ENCODE measurements around the gene SMTNL1.

Gene SMTNL1

GRCh38 chr11:57544566-57544965 is 7.2 kb downstream of the SMTNL1 start:
- DNase-seq (ENCODE audit: low spot score), result no peak

DNA sequence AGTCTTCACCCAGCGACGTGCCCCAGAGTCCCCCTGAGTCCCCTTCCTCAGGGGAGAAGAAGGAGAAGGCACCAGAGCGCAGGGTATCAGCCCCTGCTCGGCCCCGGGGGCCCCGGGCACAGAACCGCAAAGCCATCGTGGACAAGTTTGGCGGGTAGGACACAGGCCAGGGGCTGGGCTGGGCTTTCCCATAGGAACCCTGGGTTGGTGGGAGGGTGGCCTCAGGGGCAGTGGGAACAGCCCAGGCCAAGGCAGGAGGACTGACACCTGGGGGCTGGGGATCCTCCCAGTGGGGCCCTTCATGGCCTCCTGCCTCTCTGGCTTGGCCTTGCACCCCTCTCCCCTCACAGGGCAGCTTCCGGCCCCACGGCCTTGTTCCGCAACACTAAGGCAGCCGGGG is 8.5 kb downstream of the SMTNL1 start:
- no peak for DNase-seq (ENCODE audit: low spot score)

GRCh38 chr11:57546451-57546850 is 9.1 kb downstream of the SMTNL1 start:
- DNase-seq (ENCODE audit: low spot score), result no peak

DNA sequence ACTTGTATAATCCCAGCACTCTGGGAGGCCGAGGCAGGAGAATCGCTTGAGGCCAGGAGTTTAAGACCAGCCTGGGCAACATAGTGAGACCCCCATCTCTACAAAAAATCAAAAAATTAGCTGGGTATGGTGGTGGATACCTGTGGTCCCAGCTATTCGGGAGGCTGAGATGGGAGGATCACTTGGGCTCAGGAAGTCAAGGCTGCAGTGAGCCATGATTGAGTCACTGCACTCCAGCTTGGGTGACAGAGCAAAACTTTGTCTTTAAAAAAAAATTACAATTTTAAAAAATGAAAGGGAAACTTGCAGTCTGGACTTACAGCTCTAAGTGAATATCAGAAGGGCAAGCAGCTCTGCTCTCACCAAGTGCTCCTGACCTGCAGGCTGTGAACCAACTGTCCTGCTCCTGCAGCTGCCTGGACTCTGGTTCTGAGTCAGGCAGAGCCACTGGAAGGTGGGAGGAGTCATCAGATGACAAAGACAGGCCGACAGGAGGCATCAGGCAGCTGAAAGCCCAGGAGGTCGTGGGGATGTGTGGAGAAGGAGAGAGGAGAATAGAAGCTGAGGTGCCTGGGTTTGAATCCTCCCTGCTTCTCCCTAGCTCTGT is 9.6 kb downstream of the SMTNL1 start:
- DNase-seq (ENCODE audit: low spot score), result peak; percentile 37

- no peak for DNase-seq (ENCODE audit: low spot score)
Observed at GRCh38 chr11:57547854-57548377, 10.5 kb downstream of the SMTNL1 start.

- DNase-seq (ENCODE audit: low spot score), result no peak
Observed at GRCh38 chr11:57549983-57550382, 12.6 kb downstream of the SMTNL1 start.

- no peak for DNase-seq (ENCODE audit: low spot score)
Observed at GRCh38 chr11:57551941-57552340, 14.5 kb downstream of the SMTNL1 start.

DNA sequence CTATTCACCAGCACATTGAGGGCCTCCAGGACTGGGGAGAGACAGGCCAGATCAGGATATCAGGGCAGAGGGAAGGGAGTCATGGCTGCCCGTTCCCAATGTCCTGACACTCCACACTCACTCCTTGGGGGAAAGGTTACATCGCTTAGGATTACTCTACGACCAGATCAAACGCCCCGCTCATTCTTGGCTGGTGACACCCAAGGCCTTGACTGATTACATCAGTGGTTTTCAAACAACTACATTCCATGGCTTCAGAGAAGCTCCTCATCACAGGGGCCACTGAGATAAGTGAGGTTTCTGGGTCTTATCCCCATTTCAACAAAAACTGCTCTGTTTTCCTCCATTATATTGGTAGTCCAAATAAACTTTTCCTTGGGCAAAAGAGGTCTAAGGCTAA is 15.1 kb downstream of the SMTNL1 start:
- DNase-seq (ENCODE audit: low spot score), result no peak

- no peak for DNase-seq (ENCODE audit: low spot score)
Observed at GRCh38 chr11:57555393-57555792, 18.0 kb downstream of the SMTNL1 start.

DNA sequence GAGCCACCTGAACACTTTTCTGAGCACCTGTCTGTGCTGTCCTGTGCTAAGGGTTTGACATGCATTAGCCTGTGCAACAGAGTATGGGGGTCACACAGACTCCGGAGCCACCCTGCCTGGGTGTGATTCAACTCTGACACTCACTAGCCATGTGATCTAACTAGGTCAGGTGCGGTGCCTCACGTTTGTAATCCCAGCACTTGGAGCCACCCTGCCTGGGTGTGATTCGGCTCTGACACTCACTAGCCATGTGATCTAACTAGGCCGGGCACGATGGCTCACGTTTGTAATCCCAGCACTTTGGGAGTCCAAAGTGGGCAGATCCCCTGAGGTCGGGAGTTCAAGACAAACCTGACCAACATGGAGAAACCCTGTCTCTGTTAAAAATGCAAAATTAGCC is 18.6 kb downstream of the SMTNL1 start:
- no peak for DNase-seq (ENCODE audit: low spot score)

- DNase-seq (ENCODE audit: low spot score), result no peak
Observed at GRCh38 chr11:57560146-57560545, 22.8 kb downstream of the SMTNL1 start.

DNA sequence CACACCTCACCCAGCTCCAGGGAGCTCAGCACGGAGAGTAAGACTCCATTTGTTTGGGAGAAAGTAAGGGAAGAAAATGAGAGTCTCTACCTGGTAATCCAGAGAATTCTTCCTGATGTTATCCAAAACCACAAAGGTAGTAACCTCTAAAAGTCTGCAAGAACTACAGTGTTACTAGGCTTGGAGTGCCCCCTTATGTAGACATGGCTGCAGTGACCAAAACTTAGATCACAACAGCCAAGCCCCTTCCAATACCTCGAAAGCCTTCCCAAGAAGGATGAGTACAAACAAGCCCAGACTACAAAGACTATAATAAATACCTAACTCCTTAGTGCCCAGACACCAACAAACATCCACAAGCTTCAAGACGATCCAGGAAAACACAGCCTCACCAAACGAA is 25.2 kb downstream of the SMTNL1 start:
- no peak for DNase-seq (ENCODE audit: low spot score)

- DNase-seq (ENCODE audit: low spot score), result no peak
Observed at GRCh38 chr11:57566005-57566904, 28.9 kb downstream of the SMTNL1 start.

DNA sequence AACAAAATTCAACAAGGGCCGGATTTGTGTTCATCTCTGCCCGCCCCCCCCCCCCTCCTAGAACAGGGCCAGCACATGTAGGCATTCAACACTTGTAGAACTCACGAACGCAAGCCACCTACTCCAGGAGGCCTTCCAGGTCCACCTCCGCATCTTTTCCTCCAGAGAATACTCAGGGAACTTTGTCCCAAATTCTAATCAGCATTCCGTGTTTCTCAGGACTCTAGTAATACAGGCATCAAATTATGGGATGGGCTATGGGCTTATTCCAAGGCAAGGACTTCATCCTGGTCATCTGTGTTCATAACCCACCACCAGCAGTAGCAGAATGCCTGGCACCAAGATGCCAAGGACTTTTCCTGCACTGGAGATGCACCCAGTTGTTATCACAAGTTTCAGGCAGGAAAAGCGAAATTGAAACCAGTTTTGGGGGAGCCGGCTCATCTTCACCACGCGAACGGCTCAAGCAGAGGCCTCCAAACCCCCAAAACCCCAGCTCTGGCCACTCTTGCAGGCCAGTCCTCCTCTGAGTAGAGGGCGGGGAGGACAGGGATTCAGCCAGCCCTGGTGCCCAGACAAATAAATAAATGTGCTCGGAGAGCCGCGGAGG is 29.6 kb downstream of the SMTNL1 start:
- DNase-seq (ENCODE audit: low spot score), result no peak

GRCh38 chr11:57567515-57568329 is 30.3 kb downstream of the SMTNL1 start, which contains the start of gene UBE2L6:
UBE2L6 (minus strand) TSS chr11:57567672; CDS start chr11:57567611, 61 bp downstream.
- peak; percentile 46 for DNase-seq (ENCODE audit: low spot score)

DNA sequence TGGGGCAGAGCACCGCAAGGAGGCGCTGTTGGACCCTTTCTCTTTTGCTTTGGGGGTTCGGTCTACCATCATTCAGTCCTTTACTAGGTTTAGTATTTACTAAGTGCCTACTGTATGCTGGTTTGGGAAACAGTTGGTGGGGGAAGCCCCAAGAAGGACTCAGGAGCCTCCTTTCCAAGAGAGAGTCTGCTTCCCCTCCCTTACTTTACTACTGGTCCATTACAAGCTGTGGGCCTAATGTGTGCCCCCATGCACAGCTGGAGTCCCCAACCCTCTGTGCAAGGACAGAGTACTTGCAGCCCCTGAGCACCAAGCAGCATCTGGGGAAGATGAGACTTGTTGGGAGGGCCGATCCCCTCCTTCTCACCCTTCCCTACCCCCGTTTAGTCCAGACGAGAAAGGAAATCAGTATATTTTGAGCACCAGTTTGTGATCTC is 31.0 kb downstream of the SMTNL1 start:
- DNase-seq (ENCODE audit: low spot score), result peak; percentile 81

DNA sequence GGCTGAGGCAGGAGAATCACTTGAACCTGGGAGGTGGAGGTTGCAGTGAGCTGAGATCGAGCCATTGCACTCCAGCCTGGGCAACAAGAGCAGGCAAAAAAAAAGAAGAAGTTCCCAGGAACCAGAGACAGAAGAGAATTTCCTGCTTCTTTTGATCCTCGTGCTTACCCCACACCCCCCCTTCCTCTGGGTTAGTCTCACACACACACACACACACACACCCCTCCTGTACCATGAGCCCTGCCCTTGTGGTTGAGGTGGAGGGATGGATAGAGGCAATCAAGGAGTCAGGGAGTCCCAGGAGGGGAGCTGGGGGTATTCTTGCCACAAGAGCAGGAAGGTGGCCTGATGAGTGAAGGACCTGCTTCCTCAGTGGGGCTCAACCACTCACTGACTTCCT is 34.2 kb downstream of the SMTNL1 start:
- no peak for DNase-seq (ENCODE audit: low spot score)

- no peak for DNase-seq (ENCODE audit: low spot score)
Observed at GRCh38 chr11:57574061-57574460, 36.7 kb downstream of the SMTNL1 start.

GRCh38 chr11:57584341-57584740 is 46.9 kb downstream of the SMTNL1 start:
- DNase-seq (ENCODE audit: low spot score), result peak; percentile 80

DNA sequence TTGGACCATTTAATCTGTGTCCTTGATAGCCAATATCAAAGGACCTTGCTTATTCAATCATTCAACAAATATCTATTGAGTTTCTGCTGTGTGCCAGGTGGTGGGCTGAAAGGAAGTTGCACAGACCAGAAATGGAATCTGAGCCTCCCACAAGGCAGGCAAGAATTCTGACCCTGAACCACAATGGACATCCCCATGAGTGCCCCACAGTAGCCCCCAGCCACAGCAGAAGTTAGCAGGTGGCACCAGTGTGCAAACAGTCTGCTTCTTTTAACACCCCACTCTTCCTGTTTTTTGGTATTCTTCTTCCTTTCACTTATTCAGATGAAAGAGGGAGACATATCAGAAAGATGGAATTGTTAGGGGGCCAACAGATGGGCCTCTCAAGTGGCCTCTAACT is 47.9 kb downstream of the SMTNL1 start:
- DNase-seq (ENCODE audit: low spot score), result no peak

- DNase-seq (ENCODE audit: low spot score), result no peak
Observed at GRCh38 chr11:57586711-57587245, 49.4 kb downstream of the SMTNL1 start.

Data from SK-N-DZ (cell line).